ENCODE data around the gene TWNK.

TWNK gene

DNA sequence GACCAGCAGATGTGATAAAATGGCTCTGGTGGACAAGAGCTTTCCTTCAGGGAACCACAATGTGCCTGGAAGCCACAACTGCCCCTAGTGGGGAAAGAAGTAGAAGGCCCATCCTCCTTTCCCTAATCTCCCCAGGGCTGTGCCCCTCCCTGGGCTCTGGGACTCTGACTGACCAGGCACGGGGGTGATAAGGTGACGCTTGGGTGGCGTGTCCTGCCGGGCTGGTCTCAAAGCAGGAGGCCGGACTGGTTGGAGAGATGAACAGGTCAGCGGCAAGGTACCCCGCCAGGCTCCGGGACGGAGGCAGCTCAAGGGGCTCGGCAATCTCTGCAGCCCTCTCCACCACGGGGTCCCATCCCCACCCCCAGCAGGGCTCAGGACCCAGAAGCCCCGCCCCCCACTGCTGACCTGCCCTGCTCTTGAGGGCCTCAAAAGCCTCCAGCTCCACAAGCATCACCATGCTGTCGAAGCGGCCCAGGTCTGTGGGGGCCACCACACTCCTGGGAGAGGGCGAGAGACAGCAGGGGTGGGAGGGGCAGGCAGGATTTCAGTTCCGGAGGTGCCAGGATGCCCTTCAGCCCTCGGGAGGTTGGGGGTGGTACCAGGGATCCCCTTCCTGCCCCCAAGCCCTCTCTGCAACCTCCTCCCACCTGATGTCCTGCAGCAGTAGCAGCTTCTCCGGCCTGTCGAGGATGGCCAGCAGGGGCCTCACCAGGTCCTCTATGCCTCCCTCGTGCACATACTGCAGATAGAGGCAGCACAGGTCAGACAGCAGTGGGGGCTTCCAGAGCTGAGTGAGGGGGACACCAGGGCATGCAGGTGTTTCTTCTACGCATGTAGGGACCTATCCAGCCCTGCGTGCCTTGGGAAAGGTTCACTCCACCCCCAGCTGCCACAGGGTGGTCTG is 24.4 kb downstream of the TWNK start:
- DNase-seq (ENCODE audit: low read depth): no peak

DNA sequence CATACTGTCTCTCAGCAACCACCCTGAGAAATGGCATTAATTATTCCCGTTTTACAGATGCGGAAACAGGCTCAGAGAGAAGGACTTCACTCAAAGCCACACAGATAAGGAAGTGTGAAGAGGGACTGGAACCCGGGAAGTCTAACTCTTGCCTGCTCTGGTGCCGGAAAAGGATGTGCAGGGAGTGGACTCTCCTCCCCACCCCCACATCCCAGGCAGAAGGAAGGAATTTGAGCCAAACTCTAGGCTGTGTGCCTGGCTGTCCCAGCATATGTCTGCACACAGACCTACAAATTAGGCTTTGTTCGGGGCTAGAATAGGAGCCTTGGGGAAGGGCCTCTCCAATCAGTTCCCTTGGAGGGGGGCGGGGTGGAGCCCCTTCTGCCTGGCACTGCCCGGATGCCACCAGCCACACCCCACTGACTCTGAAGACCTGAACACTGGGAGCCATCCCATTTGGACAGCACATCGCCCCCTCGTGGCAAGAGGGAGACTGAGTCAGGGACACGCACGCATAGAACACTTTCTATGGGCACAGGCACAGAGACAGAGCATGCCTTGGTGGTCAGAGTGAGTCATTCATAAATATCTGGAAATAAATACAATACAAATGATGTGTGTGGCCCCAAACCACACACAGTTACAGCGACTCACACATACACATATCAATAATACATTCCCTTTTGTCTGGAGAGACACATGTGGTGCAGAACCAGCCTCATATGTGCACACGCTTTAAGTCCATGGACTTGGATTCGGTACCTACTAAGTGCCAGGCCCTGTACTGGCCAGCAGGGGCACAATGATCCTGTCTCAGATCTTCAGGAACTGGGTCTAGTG is 25.4 kb downstream of the TWNK start:
- DNase-seq (ENCODE audit: low read depth): no peak

DNA sequence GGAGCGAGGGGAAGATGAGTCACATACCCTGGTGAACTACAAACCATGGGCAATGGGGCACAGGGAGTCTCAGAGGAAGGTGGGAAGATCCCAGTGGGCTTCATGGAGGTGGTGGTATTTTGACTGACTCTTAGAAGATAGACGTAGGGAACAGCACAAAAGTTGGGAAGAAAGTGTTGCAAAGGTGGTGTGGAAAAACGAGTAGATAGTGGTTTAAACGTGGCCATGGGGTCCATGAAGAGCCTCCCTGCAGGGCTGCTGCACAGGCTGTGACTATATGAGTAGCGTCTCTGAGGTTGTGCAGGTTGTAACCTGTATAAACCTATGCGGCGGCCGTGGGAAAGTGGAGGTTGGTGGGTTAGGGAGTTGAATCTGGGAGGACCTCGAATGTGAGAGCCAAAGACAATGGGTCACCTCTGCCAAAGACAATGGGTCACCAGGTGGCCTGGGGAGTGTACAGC is 26.1 kb downstream of the TWNK start:
- DNase-seq (ENCODE audit: low read depth): no peak

DNA sequence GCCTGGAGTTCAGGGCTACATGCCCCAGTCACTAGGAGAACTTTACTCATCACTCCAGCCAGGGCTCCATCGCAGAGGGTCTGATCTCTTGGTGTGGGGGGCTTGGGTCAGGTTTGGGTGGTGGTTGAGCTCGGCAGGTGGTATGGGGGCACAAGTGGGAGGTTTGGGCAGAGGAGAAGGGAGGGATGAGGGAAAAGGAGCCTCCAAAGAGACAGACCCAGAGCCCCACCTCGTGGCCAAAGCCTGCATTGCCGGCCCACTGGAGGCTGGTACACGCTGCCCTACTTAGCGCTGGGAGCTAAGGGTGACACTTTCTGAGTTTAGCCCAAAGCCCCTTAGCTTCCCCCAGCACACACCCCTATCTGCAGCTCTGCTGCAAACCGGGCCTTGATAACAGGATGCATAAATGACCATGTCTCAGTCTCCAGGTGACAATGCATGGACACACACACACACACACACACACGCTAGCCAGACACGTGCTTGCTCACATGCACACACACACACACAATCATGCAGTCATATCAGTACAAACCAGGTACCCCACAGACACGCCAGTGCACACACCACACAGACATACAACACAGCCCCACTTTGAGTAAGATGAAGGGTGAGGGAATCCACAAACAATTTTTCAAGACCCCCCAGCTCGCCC is 27.0 kb downstream of the TWNK start:
- DNase-seq (ENCODE audit: low read depth): no peak

DNA sequence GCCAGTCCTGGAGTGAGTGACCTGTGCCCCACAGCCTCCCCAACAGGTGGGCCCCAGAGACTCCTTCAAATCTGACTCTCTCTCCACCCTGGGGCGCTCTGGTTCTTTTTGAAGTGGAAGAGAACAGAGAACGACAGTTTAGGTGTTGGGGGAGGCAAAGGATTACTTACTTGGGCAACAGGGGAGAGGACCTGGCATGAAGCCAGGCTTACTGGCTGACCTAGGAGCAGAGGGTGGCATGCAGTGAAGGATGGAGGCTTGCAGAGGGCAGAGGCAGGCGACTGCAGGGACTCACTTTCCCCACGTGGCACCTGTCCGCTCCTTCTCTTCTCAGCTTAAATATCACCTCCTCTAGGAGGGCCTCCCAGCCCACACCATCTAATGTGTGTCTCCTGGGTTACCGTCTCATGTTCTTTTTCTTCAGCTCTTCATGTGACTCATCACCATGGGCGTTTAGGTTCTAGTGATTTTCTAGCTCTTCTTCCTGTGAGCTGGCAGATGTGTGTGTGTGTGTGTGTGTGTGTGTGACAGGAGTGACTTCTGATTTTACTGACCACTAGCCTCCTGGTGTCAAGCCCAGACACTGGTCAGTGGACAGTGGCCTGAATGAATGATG is 27.7 kb downstream of the TWNK start:
- DNase-seq (ENCODE audit: low read depth): peak; percentile 86

DNA sequence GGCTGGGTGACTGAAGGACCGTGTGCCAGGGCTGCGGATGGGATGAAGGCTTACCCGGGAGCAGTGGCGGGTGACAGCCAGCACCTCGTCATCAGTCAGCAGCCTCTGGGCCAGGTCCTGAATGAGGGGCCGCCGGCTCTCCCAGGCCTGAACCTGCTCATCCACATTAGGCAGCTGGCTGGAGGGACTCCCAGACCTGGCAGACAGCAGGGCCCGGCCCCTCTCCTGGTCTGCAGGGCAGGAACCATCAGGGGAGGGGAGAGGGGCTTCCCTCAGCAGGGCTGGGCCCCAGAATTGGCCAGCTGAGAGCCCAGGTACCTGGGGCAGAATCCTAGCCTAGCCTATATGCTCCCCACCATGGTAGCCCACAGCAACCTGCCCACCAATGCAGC is 28.2 kb downstream of the TWNK start:
- no peak for DNase-seq (ENCODE audit: low read depth)

DNA sequence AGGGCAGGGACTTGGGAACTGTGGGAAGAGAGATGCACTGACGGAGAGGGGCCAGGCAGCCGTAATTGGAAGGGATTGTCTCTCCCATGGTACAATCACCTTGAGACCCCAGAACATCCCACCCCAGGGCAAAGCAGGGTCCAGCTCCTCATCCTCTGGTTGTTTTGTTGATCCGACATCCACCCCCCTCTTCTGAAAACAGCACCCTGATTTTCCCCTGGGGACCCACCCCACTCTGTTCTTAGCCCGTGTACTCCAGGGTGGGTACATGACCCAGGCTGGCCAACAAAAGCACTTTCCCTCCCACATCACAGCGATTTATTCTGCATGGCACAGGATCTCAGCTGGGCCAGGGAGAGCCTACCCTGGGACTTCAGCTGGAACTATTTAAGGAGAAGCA is 29.5 kb downstream of the TWNK start:
- DNase-seq (ENCODE audit: low read depth): no peak

DNA sequence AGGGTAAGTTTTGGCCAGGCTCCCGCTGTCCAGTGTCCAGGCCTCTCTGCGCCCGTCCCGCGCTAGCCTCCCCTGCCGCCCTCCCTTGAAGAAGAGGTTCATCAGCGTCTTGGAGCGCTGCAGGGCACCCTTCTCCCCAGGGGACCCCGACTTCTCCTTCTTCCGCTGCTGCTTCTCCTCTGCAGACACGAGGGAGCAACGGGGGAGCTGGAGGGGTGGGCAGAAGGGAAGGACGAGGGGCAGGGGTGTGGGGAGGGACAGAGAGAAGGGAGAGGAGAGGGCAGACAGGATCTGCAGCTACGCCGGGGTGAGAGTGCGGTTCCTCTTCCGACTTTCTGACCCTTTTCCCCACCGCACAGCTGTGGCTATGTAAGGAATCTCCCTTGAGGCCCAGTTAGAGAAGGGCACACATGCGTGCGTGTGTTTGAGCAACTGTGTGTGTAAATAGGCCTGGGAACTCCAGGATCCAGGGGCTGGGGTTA is 30.8 kb downstream of the TWNK start:
- no peak for DNase-seq (ENCODE audit: low read depth)

DNA sequence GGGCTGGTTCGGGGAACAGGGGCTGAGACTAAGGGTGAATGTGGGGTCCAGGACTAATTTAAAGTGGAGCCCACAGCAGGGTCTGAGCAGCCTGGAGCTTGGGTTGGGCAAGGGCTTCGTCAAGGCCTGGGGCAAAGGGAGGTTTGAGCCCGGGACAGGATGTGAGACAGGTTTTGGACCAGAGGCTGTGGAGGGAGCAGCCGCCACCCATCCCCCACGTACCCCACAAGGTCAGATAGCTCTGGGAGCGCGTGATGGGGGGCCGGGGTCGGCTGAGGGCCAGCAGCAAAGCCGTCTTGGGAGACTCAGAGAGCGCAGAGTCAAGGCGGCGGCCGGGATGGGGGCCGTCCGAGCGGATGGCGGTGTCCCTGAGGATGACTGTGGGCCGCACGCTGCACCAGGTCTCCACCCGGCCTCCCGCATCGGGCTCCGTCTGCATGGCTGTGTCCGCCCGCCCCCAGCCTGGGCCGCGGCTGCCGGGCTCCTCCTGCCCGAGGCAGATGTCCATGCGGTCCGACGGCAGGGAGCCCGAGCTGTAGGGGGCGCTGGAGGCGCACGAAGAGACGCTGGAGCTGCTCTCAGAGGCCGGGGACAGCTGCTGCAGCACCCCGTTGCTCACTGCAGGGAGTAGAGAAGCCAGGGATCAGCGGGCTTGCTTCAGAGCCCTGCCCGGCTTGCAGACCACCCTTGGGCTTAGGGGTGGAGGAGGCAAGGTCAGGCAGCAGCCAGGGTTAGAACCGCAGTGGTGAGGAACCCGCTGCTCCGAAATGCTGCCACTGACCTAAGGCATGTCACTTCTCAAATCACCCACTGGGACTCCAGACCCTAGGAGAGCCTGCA is 31.5 kb downstream of the TWNK start:
- DNase-seq (ENCODE audit: low read depth): no peak

DNA sequence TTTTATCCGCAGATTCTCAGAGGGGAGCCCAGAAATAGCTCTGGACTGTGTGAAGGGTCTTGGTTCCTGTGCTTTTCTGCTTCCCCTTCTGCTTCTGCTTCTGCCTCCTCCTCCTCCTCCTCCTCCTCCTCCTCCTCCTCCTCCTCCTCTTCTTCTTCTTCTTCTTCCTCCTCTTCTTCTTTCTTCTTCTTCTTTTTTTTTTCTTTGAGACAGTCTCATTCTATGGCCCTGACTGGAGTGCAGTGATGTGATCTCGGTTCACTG is 32.0 kb downstream of the TWNK start:
- no peak for DNase-seq (ENCODE audit: low read depth)

DNA sequence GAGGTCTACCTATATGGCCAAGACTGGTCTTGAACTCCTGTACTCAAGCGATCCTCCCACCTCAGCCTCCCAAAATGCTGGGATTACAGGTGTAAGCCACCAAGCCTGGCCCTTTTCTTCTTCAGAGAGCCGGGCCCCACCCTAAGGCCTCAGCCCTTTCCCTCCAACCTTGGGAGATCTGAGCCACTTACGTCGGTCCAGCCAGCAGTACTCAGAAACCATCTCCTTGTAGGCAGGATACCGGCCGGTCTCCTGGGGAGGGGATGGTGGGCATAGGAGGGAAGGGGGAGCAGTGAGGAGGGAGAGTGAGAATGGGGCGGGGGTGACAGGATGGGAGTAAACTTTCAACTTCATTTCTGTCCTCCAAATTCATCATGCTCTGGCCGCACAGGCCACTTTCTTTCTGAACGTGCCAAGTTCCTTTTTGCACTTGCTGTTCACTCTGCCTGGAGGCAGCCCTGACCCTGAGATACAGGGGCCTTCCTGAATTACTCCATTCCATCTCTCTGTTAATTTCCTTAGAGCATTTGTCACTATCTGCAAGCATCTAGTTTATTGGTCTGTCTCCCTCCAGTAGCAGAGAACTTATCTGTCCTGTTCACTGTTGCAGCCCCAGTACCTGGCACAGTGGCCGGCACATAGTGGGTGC is 33.2 kb downstream of the TWNK start:
- DNase-seq (ENCODE audit: low read depth): no peak

DNA sequence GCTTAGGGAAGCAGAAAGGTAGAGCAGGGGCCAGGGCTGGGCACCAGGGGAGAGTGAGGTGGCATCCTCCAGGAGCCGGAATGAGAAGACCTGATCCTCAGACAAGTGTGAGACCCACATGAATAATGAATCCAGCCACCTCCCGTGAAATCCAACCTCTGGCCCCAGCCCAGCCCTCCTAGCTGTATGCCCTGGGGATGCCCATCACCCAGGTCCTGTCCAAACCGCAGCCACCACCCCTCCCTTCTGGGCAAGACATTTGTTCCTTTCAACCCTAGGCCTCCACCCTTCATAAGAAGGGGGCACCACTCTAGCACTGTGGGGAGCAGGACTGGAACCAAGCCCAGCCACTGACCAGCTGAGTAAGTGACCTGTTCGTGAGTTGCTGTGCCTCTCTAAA is 33.9 kb downstream of the TWNK start:
- DNase-seq (ENCODE audit: low read depth): no peak

DNA sequence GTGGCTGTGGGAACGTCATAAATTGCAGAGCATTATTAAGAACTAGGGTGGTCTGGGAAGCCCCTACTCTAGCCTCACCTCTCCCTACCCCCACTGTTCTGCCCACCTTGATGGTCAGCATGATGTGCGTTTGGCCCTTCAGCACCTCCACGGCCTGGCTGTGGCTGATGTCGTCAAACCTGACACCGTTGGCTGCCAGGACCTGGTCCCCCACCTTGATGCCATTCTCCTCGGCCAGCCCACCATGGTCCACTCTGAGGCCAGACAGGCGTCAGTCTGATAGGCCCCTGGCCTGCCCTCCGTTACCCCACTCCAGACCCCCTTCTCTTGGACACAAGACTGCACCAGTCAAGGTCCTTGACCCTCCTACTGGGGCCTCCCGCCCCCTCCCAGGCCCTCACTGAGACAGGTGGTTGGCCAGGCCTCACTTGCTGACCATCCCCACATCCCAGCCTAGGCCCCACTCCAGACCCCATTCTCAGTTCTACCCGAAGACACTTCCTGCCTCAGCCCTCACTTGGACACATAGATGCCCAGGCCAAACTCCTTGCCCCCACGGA is 34.4 kb downstream of the TWNK start:
- no peak for DNase-seq (ENCODE audit: low read depth)

DNA sequence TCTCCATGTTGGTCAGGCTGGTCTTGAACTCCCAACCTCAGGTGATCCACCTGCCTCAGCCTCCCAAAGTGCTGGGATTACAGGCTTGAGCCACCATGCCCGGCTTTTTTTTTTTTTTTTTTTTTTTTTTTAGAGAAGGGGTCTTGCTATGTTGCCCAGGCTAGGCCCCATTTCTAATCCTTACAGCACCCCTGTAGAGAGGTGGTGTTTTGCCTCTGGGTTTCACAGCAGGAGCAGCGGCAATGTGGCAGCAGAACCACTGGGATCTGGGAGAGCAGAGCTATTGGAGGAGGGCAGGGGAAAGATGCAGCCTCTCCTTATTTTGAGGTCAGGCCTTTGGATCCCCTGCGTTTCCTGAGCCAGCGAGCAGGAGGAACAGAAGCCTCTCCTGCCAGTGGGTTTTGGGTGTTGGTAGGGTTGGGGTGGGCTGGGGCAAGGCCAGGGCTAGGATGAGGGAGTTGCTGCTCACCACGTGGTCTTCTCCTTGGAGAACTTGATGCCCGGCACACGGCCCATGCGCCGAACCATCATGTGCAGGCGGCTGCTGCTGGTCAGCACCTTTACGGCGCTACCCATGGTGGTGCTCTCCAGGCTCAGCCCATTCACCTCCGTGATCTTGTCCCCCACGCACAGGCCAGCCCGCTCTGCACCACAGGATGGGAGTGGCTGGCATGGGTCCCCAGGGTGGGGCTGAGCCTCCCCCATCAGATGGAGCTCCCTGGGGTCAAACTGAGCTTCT is 35.8 kb downstream of the TWNK start:
- DNase-seq (ENCODE audit: low read depth): no peak

DNA sequence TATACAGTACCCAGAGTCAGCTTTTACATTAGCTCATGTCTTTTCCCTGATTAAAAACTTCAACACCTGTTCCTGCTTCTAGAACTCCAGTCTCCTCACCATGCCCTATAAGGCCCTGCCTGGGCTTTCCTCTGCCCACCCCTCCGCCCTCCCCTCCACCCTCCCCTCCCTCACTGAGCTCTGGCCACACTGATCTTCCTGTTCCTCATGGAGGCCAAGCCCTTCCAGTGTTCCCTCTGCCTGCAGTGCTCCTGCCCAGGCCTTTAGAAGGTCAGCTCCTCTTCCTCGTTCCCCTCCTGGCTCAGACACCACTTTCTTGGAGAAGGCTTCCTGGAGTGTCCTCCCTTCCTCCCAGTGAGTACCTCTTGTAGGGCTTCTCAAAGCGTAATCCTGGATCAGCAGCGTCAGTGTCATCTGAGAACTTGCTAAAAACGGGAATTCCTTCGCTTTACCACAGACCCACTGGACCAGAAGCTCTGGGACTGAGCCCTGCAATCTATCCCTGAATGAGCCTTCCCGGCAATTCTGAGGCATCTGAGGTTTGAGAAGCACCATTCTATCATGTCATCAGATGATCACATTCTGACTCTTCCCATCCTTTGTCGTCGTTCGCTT is 39.9 kb downstream of the TWNK start:
- no peak for DNase-seq (ENCODE audit: low read depth)

DNA sequence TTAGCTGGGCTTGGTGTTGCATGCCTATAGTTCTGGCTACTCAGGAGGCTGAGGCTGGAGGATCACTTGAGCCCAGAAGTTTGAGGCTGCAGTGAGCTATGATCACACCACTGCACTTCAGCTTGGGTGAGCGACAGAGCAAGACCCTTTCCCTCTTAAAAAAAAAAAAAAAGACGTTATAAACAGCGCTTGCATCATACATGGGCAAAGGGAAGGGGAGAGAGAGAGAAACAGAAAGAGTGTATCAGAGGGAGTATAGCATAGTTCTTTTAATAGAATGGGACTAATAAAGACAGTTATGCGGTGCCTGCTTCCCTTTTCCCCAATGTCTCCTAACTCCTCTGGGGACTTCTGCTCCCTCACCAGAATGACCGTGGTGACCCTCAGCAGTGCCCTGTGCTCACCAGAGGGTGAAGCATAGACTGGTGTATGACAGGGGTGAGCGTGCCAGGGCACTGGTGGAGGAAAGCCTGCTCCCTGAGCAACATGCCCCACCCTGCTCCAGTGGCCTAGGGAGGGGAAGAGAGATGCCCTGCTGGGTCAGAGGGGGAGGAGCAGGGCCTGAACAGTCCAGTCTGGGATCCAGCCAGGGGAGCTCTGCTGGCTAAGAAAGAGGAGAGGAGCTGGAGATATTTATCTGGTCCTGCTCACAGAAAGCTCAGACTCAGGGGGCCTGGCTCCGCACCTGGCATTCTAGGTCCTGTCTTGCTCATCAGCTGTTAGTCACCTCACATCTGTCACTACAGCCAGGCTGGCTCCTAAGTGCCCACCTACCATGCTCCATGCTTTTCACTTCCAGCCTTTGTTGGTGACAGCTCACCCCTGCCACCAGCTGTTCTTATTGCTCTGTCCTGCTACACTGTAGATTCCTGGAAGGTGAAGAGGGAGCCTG is 41.3 kb downstream of the TWNK start:
- DNase-seq (ENCODE audit: low read depth): no peak

DNA sequence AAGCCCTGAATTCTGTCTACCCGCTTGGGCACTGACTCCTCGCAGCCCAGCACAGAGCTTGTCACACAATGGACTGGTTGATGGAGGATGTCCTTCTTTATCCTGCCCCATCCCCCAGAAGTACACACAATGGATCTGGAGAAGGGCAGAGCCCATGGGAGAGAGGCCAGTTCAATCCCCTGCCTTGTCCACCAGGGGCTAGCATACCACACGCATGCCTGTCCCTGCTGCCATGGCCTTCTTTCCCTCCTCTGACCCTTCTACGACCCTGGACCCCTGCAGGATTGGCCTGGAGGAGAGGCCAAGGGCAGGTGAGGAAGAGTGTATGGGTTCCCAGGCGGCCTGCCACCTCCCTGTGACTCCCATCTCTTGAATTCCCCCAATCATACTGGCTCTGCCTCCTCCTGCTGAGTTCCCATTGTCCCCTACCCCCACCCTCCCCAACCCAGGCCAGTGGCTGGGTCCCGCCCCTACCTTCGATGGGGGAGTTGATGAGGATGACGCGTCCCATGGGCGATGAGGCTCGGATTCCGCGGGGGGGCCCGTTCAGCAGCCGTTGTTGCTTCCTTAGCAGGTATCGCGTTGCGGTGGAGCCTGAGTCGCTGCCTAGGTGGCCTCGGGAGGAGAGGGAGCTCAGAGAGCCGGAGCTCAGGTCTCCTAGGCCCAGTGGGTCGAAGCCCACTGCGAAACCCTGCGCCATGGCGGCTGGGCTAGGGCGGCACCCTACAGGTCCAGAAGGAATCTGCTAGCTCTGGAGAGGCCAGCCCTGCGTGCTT is 42.4 kb downstream of the TWNK start:
- DNase-seq (ENCODE audit: low read depth): no peak

Measured in non-pigmented ciliary epithelial cell (primary cell).